Stimulated activated CD4-positive, alpha-beta T cell treated with anti-CD3 and anti-CD28 coated beads, TNF-alpha, amount 100 ng/mL, for 1 hour (primary cell): Measurements from ENCODE around the gene FOXN1.

Source experiments
- DNase-seq, 3 donors: peaks; one replicate each; pipeline ENCODE4 v3.0.0-alpha.2; 2020; ENCODE audit warnings: low read depth in 3 of 3, low spot score in 1 of 3

FOXN1 gene

GRCh38 chr17:28524476-28525424 is 18.6 kb downstream of the FOXN1 start:
- no peak for DNase-seq

DNA sequence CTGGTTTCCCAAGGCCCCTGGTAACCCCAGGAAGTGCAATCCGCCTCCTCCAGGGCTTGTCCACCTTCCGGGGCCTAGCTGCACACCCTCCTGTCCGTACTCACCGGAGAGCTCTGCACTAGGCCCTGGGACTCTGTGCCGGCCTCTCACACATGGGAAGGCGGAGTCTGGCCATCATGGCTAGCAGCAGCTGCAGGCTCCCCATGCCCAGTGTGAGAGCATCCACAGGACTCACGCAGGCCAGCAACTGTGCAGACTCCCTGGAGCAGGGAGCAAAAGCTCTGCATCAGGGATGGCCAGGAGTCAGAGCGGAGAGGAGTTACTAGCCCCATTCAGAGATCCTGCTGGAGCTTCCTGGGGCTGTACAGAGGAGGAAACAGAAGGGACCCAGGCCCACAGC is 20.2 kb downstream of the FOXN1 start:
- DNase-seq, result no peak

GRCh38 chr17:28527181-28527681 is 21.1 kb downstream of the FOXN1 start:
- no peak for DNase-seq

DNA sequence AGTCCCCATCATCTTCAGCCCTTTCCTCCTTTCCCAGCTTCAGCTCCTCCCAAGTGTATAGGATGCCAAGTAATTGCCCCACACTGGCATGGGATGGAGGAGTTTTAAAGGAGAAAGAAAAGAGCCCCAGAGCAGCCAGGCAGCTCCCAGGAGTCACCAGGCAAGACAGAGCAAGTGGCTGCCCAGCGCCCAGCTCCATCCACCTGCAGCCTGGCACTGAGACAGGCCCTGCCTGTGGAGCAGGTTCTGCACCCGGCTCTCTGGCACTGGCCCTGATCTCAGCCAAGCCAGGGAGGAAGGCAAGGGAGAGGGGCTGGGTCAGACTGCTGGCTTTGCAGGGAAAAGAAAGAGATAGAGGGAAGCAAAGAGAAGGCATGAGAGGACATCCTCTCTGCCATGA is 21.7 kb downstream of the FOXN1 start:
- DNase-seq, result no peak

DNA sequence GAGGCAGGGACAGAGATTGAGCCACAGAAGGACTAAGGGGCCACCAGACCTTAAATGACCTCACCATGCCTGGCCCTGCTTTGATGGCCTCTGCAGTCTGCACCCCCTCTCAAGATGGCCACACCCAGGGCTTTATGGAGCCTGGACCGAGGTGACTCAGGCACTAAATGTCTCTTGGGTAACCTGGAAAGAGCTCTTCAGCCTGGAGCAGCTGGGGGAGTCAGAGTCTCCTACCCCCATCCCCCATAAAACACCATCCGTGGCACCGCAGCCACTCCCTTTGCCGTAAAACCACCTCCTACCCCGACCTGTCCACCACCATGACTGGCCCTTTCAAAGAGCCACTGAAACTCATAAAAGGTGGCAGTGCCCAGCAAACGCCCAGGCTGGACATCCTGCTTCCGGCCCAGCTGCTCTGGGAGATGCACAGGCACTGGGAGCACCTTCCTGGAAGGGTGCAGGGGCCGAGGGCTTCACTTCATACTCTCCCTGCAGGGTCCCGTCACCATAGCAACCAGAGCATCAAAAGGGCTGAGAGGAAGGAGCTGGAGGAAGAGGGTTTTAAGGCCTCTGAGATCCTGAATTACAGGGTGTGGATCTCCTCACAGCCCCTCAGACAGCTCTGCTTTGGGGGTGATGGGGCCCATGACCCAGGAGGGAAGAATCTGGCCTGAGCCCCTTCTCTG is 22.3 kb downstream of the FOXN1 start:
- no peak for DNase-seq

GRCh38 chr17:28529013-28529400 is 22.9 kb downstream of the FOXN1 start:
- DNase-seq, result no peak

DNA sequence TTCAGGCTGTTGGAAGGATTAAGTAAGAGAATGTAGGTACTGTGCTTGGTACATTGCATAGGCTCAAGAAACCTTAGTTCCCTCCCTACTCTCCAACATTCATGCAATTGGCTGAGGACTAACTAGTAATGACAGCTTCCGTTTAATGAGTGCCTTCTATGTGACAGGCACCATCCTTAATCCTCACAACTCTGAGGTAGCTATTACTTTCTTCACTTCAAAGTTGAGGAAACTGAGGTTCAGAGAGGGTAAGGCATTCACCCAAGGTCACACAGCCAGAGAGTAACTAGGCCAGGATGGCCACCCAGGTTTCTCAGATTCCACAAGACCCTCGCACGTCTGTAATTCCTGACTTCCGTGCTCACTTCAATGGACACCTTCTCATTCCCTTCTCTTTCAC is 24.1 kb downstream of the FOXN1 start:
- DNase-seq, result no peak

- DNase-seq, result no peak
These were observed 24.8 kb downstream of the FOXN1 start for GRCh38 chr17:28530926-28531325.

DNA sequence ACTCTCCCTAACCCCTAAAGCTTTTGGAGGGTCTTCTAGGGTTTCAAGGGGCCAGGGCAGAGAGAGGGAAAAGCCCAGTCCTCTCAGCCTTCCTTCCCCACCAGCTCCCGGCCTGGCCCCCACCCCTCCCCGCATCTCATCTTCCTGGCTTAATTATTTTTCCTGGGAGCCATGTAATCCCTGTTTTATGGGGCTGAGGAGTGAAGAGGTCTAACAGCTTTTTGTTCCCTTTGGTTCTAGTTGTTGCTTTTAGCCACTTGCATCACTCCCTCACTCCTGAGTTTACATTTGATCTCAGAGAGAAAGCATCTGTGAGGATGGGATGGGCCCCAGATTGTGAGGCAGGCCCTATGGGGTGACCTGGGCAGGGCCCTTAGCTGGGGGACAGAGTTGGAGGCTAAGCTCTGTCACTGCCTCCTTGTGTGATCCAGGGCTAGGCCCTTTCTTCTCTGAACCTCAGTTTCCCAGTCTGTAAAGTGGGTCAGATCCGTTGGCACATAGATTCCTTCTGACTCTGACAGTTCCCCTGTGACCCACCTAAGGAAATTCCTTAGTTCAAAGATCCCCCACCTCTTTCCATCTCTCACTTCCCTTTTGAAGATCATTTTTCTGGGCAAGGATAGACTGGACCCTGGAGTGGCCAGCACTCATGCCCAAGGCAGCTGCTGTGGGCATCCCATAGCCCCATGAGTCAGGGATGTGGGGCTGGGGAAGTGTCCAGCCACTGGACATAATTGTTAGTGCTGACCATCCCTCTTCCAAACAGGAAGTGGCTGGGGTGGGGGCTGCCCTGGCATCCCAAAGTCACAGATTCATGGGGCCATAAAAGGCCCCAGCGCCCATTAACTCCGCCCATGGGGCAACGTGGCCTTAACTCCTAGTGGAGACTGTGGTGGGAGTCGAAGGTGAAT is 26.2 kb downstream of the FOXN1 start:
- no peak for DNase-seq

- no peak for DNase-seq
These were observed 27.1 kb downstream of the FOXN1 start for GRCh38 chr17:28533091-28533807.

- no peak for DNase-seq
These were observed 28.7 kb downstream of the FOXN1 start for GRCh38 chr17:28534740-28535375.

GRCh38 chr17:28536532-28537218 is 30.5 kb downstream of the FOXN1 start:
- no peak for DNase-seq

GRCh38 chr17:28537219-28537610 is 31.1 kb downstream of the FOXN1 start:
- DNase-seq, result no peak

GRCh38 chr17:28538296-28538895 is 32.2 kb downstream of the FOXN1 start:
- no peak for DNase-seq

- DNase-seq, result no peak
These were observed 34.1 kb downstream of the FOXN1 start for GRCh38 chr17:28540231-28540630.

DNA sequence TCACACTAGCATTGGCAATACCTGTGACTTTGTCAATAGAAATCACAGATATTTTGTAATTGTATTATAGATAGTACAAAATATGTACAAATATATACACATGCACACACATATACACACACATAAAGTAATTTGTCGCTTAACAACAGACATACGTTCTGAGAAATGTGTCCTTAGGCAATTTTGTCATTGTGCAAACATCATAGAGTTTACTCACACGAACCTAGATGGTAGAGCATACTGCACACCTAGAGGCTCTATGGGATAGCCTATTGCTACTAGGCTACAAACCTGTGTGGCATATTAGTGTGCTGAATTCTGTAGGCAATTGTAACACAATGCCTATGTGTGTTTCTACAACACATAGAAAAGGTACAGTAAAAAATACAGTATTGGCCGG is 35.3 kb downstream of the FOXN1 start:
- no peak for DNase-seq

DNA sequence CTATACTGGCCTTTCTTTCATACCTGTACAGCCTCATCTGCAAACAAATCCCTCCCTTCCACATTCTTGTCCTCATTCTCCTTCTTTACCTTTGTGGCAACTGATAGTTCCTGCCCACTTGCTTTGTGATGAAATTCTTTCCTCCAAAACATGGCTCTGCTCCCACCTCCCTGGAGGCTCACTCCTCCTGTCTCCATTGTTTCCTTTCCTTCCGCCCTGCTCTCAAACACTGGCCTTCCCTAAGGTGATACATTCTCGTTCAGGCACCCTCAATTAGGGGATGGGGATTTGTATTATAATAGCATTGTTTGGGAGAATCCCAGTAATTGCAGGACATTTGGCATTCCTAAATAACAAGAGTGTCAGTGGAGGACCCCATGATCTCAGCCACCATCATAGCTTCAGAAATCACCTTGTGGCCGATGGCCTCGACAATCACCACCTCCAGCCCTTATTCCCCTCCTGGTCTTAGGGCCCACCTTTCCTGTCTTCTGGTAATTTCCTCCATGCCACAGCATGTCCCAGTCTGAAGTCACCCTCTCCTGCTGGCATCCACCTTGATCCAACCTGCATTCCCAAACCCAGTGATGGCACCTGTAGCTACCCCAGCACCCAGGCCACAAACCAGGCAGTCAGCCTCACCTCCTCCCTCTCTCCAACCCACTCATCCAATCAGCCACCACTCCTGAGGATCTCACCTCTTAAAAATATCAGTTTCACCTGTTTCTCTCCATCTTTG is 38.4 kb downstream of the FOXN1 start:
- DNase-seq, result no peak

DNA sequence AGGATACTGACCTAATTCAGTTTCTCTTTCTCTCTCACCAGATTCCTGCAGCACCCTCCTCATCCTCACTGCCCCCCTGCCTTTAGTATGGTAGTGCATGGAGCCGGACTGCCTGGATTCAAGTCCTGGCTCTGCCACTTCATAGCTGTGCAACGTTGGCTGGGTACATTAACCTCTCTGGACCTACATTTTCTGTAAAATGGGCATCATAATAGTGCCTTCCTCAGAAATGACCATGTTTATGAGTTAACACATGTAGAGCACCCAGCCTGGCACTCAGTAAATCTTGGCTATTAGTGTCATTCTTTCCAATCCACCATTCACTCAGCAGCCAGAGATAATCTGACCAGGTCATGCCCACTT is 39.0 kb downstream of the FOXN1 start:
- no peak for DNase-seq
